HG02970 (cell line): ENCODE measurements around the gene PRKRA.
A peak's percentile ranks its signal among the peaks of the same experiment; 100 is the strongest.
"Not testable (repeated sequence)": the region's sequence is repeated elsewhere in the genome, so short reads cannot be mapped to it uniquely, and the experiment has no call there.

ENCODE experiments used
- ATAC-seq: cut with Tn5 transposase; IDR thresholded peaks from one replicate; pipeline ENCODE4 v1.9.1; 2021; ENCODE audit warnings: mild to moderate bottlenecking, moderate library complexity, moderate number of reproducible peaks; ENCODE audit not compliant: unreplicated experiment, low FRiP score

The PRKRA gene

GRCh38 chr2:178450774-178451525 lies at the start of gene PRKRA, which contains the start of gene PJVK:
PRKRA (minus strand) TSS chr2:178451175; CDS start chr2:178451030, 145 bp downstream.
PJVK (plus strand) TSS chr2:178451378; CDS start chr2:178453410, 2,032 bp downstream.
- ATAC-seq, result peak; percentile 87

- ATAC-seq, result no peak
Measured at GRCh38 chr2:178499640-178500039, 48.7 kb upstream of the PRKRA start.

- no peak for ATAC-seq
Measured at GRCh38 chr2:178498137-178498536, 47.2 kb upstream of the PRKRA start.

GRCh38 chr2:178496049-178496448 lies 45.1 kb upstream of the PRKRA start:
- no peak for ATAC-seq

GRCh38 chr2:178491612-178492011 lies 40.6 kb upstream of the PRKRA start:
- no peak for ATAC-seq

- ATAC-seq, result no peak
Measured at GRCh38 chr2:178485356-178485755, 34.4 kb upstream of the PRKRA start.

GRCh38 chr2:178484245-178485041 lies 33.5 kb upstream of the PRKRA start:
- ATAC-seq, result no peak

GRCh38 chr2:178482437-178482836 lies 31.5 kb upstream of the PRKRA start:
- ATAC-seq, result no peak

GRCh38 chr2:178480227-178481181 lies 29.5 kb upstream of the PRKRA start, which contains the start of gene PLEKHA3:
PLEKHA3 (plus strand) TSS chr2:178480457; CDS start chr2:178480870, 413 bp downstream.
- ATAC-seq, result peak; percentile 59

- ATAC-seq, result no peak
Measured at GRCh38 chr2:178479758-178480226, 28.8 kb upstream of the PRKRA start.

- no peak for ATAC-seq
Measured at GRCh38 chr2:178479275-178479616, 28.3 kb upstream of the PRKRA start.

- peak; percentile 40 for ATAC-seq
Measured at GRCh38 chr2:178478439-178479274, 27.7 kb upstream of the PRKRA start, which contains the start of gene FKBP7. FKBP7 (minus strand) TSS chr2:178478600; CDS start chr2:178478499, 101 bp downstream.

- ATAC-seq, result no peak
Measured at GRCh38 chr2:178478130-178478438, 27.1 kb upstream of the PRKRA start.

- ATAC-seq, result no peak
Measured at GRCh38 chr2:178477443-178478129, 26.6 kb upstream of the PRKRA start.

- ATAC-seq, result no peak
Measured at GRCh38 chr2:178476477-178476876, 25.5 kb upstream of the PRKRA start.

- no peak for ATAC-seq
Measured at GRCh38 chr2:178474560-178474959, 23.6 kb upstream of the PRKRA start.

- no peak for ATAC-seq
Measured at GRCh38 chr2:178473931-178474330, 23.0 kb upstream of the PRKRA start.

GRCh38 chr2:178473373-178473772 lies 22.4 kb upstream of the PRKRA start:
- no peak for ATAC-seq

- ATAC-seq, result not testable (repeated sequence)
Measured at GRCh38 chr2:178471313-178471712, 20.3 kb upstream of the PRKRA start.
